ENCODE data around the gene TRUB2.

TRUB2 gene

DNA sequence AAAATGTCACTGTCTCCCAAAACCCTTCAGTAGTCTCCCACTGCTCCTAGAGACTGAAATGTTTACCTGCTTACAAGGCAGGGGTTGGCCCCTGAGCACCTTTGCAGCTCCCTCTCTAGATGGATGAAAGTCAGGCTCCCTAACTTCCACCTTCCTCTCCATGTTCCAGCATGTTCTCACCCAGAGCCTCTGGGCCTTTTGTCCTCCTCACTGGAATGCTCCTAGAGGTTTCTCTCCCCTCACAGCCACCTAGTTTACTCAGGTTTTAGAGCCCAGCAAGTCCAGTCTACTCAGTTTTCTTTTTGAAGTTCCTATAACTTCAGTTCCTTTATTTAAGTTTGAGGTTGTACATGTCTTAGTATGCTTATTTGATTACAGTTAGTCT lies 48.1 kb upstream of the TRUB2 start:
- peak overlapping the region; percentile 74 for H3K4me2 ChIP-seq (ENCODE audit: insufficient read depth, low read length, poor library complexity, severe bottlenecking)
- H3K27ac ChIP-seq (replicated peaks; ENCODE audit: low read length) = no peak overlapping the region
- H3K23ac ChIP-seq (ENCODE audit: low read depth, low read length, poor library complexity) = no peak overlapping the region
- H2AFZ ChIP-seq (ENCODE audit: low read length) = no peak overlapping the region
- no peak overlapping the region for H2BK15ac ChIP-seq (ENCODE audit: low read length)
- no peak overlapping the region for H3K18ac ChIP-seq (ENCODE audit: low read length)
- no peak overlapping the region for H2BK120ac ChIP-seq (ENCODE audit: low read depth, low read length)
- H2BK12ac ChIP-seq (ENCODE audit: low read length) = no peak overlapping the region
- peaks cover 2 to 23% of the 10 kb centered on the region in 2 donors for H3K36me3 ChIP-seq (replicated peaks in 1 of 2; ENCODE audit: control insufficient read depth in 2 of 2, insufficient read depth in 2 of 2, low read length in 2 of 2)
- peak overlapping the region; percentile 87 to 95 for H3K4me3 ChIP-seq (ENCODE audit: low read length in 2 of 2)
- H3K9ac ChIP-seq (ENCODE audit: low read depth, low read length, poor library complexity) = no peak overlapping the region
- H3K4ac ChIP-seq (ENCODE audit: low read length) = no peak overlapping the region
- H3K14ac ChIP-seq (ENCODE audit: low read length) = no peak overlapping the region
- H3K9me3 ChIP-seq (replicated peaks in 1 of 2; ENCODE audit: control insufficient read depth in 2 of 2, insufficient read depth in 1 of 2, low read depth in 1 of 2, low read length in 2 of 2) = peaks cover 0 to 3% of the 10 kb centered on the region in 2 donors
- H4K8ac ChIP-seq (ENCODE audit: low read depth, low read length) = no peak overlapping the region
- H2AK5ac ChIP-seq (ENCODE audit: low read depth, low read length) = no peak overlapping the region
- peaks cover 0 to 40% (median 4%) of the 10 kb centered on the region in 3 experiments for H3K27me3 ChIP-seq (ENCODE audit: control insufficient read depth in 3 of 3, insufficient read depth in 3 of 3, low read depth in 1 of 3, low read length in 3 of 3)
- no peak overlapping the region for H4K91ac ChIP-seq (ENCODE audit: low read depth, low read length, poor library complexity)
- H2BK5ac ChIP-seq (ENCODE audit: low read length) = no peak overlapping the region
- DNase-seq (ENCODE audit: low spot score) = no peak
- peaks cover 4% of the 10 kb centered on the region for H3K79me1 ChIP-seq (ENCODE audit: low read depth, low read length)
- peaks cover 6 to 20% of the 10 kb centered on the region in 2 donors for H3K4me1 ChIP-seq (ENCODE audit: control insufficient read depth in 2 of 2, insufficient read depth in 1 of 2, low read depth in 1 of 2, low read length in 2 of 2)

DNA sequence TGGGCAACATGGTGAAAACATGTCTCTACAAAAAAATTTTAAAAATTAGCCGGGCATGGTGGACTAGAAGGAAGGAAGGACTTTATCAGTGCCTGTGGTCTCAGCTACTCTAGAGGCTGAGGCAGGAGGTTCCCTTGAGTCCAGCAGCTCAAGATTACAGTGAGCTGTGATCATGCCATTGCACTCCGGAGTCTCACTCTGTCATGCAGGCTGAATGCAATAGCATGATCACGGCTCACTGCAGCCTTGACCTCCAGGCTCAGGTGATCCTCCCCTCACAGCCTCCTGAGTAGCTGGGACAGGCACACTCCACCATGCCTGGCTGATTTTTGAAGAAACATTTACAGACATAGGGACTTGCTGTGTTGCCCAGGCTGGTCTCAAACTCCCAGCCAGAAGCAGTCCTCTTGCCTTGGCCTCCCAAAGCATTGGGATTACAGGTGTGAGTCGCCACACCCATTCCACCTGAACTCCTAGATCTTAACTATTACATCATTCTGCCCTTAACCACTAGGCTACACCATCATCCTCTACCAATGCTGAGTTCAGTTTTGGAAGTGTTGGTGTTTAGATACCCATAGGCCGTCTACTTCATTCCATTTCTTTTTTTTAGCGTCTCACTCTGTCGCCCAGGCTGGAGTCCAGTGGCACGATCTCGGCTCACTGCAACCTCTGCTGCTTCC lies 46.9 kb upstream of the TRUB2 start:
- Histone ChIP-seq H3K9me3 (replicated peaks in 1 of 2; ENCODE audit: control insufficient read depth in 2 of 2, insufficient read depth in 1 of 2, low read depth in 1 of 2, low read length in 2 of 2) (peaks cover 0 to 3% of the 10 kb centered on the region in 2 donors), H3K79me1 (ENCODE audit: low read depth, low read length) (peaks cover 4% of the 10 kb centered on the region), H3K4ac (ENCODE audit: low read length) (no peak overlapping the region), H3K23ac (ENCODE audit: low read depth, low read length, poor library complexity) (peak overlapping the region; percentile 62), H3K4me2 (ENCODE audit: insufficient read depth, low read length, poor library complexity, severe bottlenecking) (no peak overlapping the region), H2BK12ac (ENCODE audit: low read length) (no peak overlapping the region), H3K9ac (ENCODE audit: low read depth, low read length, poor library complexity) (no peak overlapping the region), H3K4me1 (ENCODE audit: control insufficient read depth in 2 of 2, insufficient read depth in 1 of 2, low read depth in 1 of 2, low read length in 2 of 2) (peaks cover 11 to 28% of the 10 kb centered on the region in 2 donors), H3K14ac (ENCODE audit: low read length) (peak overlapping the region; percentile 78), H3K36me3 (replicated peaks in 1 of 2; ENCODE audit: control insufficient read depth in 2 of 2, insufficient read depth in 2 of 2, low read length in 2 of 2) (peaks cover 0 to 13% of the 10 kb centered on the region in 2 donors), H2AK5ac (ENCODE audit: low read depth, low read length) (peak overlapping the region; percentile 60), H3K18ac (ENCODE audit: low read length) (no peak overlapping the region), H3K27me3 (ENCODE audit: control insufficient read depth in 3 of 3, insufficient read depth in 3 of 3, low read depth in 1 of 3, low read length in 3 of 3) (peaks cover 0 to 41% (median 4%) of the 10 kb centered on the region in 3 experiments), H2BK5ac (ENCODE audit: low read length) (no peak overlapping the region), H2AFZ (ENCODE audit: low read length) (no peak overlapping the region), H3K4me3 (ENCODE audit: low read length in 2 of 2) (no peak overlapping the region), H4K8ac (ENCODE audit: low read depth, low read length) (no peak overlapping the region), H2BK120ac (ENCODE audit: low read depth, low read length) (no peak overlapping the region), H4K91ac (ENCODE audit: low read depth, low read length, poor library complexity) (no peak overlapping the region), H3K27ac (replicated peaks; ENCODE audit: low read length) (no peak overlapping the region), H2BK15ac (ENCODE audit: low read length) (no peak overlapping the region)
- DNase-seq (ENCODE audit: low spot score) = no peak
- no CpG with 5 or more reads among the region's 9 CpGs for WGBS, 2 donors (ENCODE audit: extremely low coverage in 2 of 2, insufficient read length in 2 of 2, insufficient replicate concordance in 1 of 2)

DNA sequence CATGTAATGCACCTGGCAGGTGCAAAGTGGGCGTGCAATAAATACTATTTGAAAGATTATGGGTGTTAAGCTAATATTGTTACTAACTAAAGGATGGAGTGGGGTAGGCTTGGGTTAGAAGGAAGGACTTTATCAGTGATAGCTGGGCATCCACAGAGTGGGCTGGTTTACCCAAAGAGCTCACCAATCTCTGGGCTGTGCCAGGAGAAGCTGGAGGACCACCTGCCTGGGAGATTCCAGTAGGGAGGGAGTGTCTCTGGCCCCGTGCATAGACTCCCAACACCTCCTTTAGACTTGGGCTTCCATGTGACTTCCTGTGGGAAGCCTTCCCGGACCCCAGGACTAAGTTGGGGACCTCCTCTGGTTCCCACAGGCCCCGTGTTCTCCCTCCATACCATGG lies 43.3 kb upstream of the TRUB2 start:
- no peak overlapping the region for H2BK5ac ChIP-seq (ENCODE audit: low read length)
- no peak overlapping the region for H3K4ac ChIP-seq (ENCODE audit: low read length)
- no peak overlapping the region for H3K9ac ChIP-seq (ENCODE audit: low read depth, low read length, poor library complexity)
- H2BK15ac ChIP-seq (ENCODE audit: low read length) = no peak overlapping the region
- H2AFZ ChIP-seq (ENCODE audit: low read length) = no peak overlapping the region
- H2AK5ac ChIP-seq (ENCODE audit: low read depth, low read length) = no peak overlapping the region
- H3K9me3 ChIP-seq (replicated peaks in 1 of 2; ENCODE audit: control insufficient read depth in 2 of 2, insufficient read depth in 1 of 2, low read depth in 1 of 2, low read length in 2 of 2) = peaks cover 0 to 3% of the 10 kb centered on the region in 2 donors
- no peak overlapping the region for H3K23ac ChIP-seq (ENCODE audit: low read depth, low read length, poor library complexity)
- H3K79me1 ChIP-seq (ENCODE audit: low read depth, low read length) = no peaks in the 10 kb centered on the region
- peaks cover 0 to 74% (median 13%) of the 10 kb centered on the region in 3 experiments for H3K27me3 ChIP-seq (ENCODE audit: control insufficient read depth in 3 of 3, insufficient read depth in 3 of 3, low read depth in 1 of 3, low read length in 3 of 3)
- H3K14ac ChIP-seq (ENCODE audit: low read length) = no peak overlapping the region
- H3K4me1 ChIP-seq (ENCODE audit: control insufficient read depth in 2 of 2, insufficient read depth in 1 of 2, low read depth in 1 of 2, low read length in 2 of 2) = peaks cover 11 to 35% of the 10 kb centered on the region in 2 donors
- H3K18ac ChIP-seq (ENCODE audit: low read length) = no peak overlapping the region
- H4K91ac ChIP-seq (ENCODE audit: low read depth, low read length, poor library complexity) = no peak overlapping the region
- no peak overlapping the region for H3K4me2 ChIP-seq (ENCODE audit: insufficient read depth, low read length, poor library complexity, severe bottlenecking)
- H3K36me3 ChIP-seq (replicated peaks in 1 of 2; ENCODE audit: control insufficient read depth in 2 of 2, insufficient read depth in 2 of 2, low read length in 2 of 2) = peaks cover 0 to 3% of the 10 kb centered on the region in 2 donors
- H3K4me3 ChIP-seq (ENCODE audit: low read length in 2 of 2) = peak overlapping the region in 1 of 2 donors; percentile 6
- H2BK120ac ChIP-seq (ENCODE audit: low read depth, low read length) = no peak overlapping the region
- no peak for DNase-seq (ENCODE audit: low spot score)
- no CpG with 5 or more reads among the region's 4 CpGs for WGBS, 2 donors (ENCODE audit: extremely low coverage in 2 of 2, insufficient read length in 2 of 2, insufficient replicate concordance in 1 of 2)
- H4K8ac ChIP-seq (ENCODE audit: low read depth, low read length) = no peak overlapping the region
- H2BK12ac ChIP-seq (ENCODE audit: low read length) = no peak overlapping the region
- H3K27ac ChIP-seq (replicated peaks; ENCODE audit: low read length) = no peak overlapping the region

DNA sequence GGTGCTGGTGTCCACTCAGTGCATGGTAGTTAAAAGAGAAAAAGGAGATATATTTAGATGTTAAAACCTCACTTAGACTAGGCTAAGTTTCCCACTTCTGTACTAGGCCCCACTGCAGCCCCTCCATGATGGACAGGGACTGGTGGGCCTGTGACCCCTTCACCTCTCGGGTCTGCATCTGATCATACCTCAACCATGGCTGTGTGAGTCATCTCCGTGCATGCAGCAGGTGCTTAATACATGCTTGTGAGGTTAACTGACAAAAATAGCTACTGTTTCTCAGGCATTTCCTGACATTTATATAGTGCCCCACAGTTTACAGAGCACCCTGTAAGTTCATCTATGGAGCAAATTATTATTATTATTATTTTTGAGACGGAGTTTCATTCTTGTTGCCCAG lies 40.5 kb upstream of the TRUB2 start:
- no peak overlapping the region for H4K8ac ChIP-seq (ENCODE audit: low read depth, low read length)
- H2BK5ac ChIP-seq (ENCODE audit: low read length) = no peak overlapping the region
- H3K4me3 ChIP-seq (ENCODE audit: low read length in 2 of 2) = no peak overlapping the region
- no peak overlapping the region for H3K14ac ChIP-seq (ENCODE audit: low read length)
- no peak overlapping the region for H2BK120ac ChIP-seq (ENCODE audit: low read depth, low read length)
- no peak for DNase-seq (ENCODE audit: low spot score)
- H3K4ac ChIP-seq (ENCODE audit: low read length) = no peak overlapping the region
- peak overlapping the region; percentile 19 for H2AFZ ChIP-seq (ENCODE audit: low read length)
- H3K79me1 ChIP-seq (ENCODE audit: low read depth, low read length) = no peaks in the 10 kb centered on the region
- H3K23ac ChIP-seq (ENCODE audit: low read depth, low read length, poor library complexity) = no peak overlapping the region
- no peak overlapping the region for H2AK5ac ChIP-seq (ENCODE audit: low read depth, low read length)
- H3K36me3 ChIP-seq (replicated peaks in 1 of 2; ENCODE audit: control insufficient read depth in 2 of 2, insufficient read depth in 2 of 2, low read length in 2 of 2) = peaks cover 0 to 9% of the 10 kb centered on the region in 2 donors
- H3K9me3 ChIP-seq (replicated peaks in 1 of 2; ENCODE audit: control insufficient read depth in 2 of 2, insufficient read depth in 1 of 2, low read depth in 1 of 2, low read length in 2 of 2) = peaks cover 0 to 3% of the 10 kb centered on the region in 2 donors
- H3K4me1 ChIP-seq (ENCODE audit: control insufficient read depth in 2 of 2, insufficient read depth in 1 of 2, low read depth in 1 of 2, low read length in 2 of 2) = peaks cover 11 to 32% of the 10 kb centered on the region in 2 donors
- H3K18ac ChIP-seq (ENCODE audit: low read length) = no peak overlapping the region
- no peak overlapping the region for H2BK12ac ChIP-seq (ENCODE audit: low read length)
- H3K27me3 ChIP-seq (ENCODE audit: control insufficient read depth in 3 of 3, insufficient read depth in 3 of 3, low read depth in 1 of 3, low read length in 3 of 3) = peaks cover 0 to 70% (median 15%) of the 10 kb centered on the region in 3 experiments
- no peak overlapping the region for H2BK15ac ChIP-seq (ENCODE audit: low read length)
- WGBS, 2 donors (ENCODE audit: extremely low coverage in 2 of 2, insufficient read length in 2 of 2, insufficient replicate concordance in 1 of 2) = no CpG with 5 or more reads among the region's 3 CpGs
- no peak overlapping the region for H3K9ac ChIP-seq (ENCODE audit: low read depth, low read length, poor library complexity)
- no peak overlapping the region for H3K27ac ChIP-seq (replicated peaks; ENCODE audit: low read length)
- H3K4me2 ChIP-seq (ENCODE audit: insufficient read depth, low read length, poor library complexity, severe bottlenecking) = no peak overlapping the region
- H4K91ac ChIP-seq (ENCODE audit: low read depth, low read length, poor library complexity) = no peak overlapping the region
